HepG2 (cell line): ENCODE results near the gene RBSN. TPM values are rescaled to one million over a fixed set of nuclear protein-coding genes. Genes with fewer than 3 reads are reported as not detected.
A peak's percentile ranks its signal among the peaks of the same experiment; 100 is the strongest.

Experiments
- ATF3 ChIP-seq: sonication (generic); formaldehyde crosslinking; IDR thresholded peaks from 2 replicates; pipeline ENCODE4 v1.4.0; 2020; ENCODE audit warnings: missing genetic modification reagents
- CBX2 ChIP-seq, 2 experiments: fragments of 200-600 bp in 1 of 2; sonication (generic); formaldehyde crosslinking in 1 of 2; IDR thresholded peaks; 2 replicates each; pipeline versions ENCODE4 v1.7.0 to v1.8.1; 2018 to 2022; ENCODE audit warnings: low read depth in 2 of 2, low read length in 1 of 2, mild to moderate bottlenecking in 1 of 2, missing genetic modification reagents in 1 of 2
- CEBPG ChIP-seq: IDR thresholded peaks from 2 replicates; pipeline ENCODE4 v1.6.1; 2016
- CHCHD3 ChIP-seq: sonication (generic); formaldehyde crosslinking; IDR thresholded peaks from 2 replicates; pipeline ENCODE4 v1.8.0; 2022; ENCODE audit warnings: mild to moderate bottlenecking, missing genetic modification reagents, moderate library complexity
- DNMT1 ChIP-seq: sonication (generic); formaldehyde crosslinking; IDR thresholded peaks from 2 replicates; pipeline ENCODE4 v1.5.1; 2020; ENCODE audit warnings: mild to moderate bottlenecking, missing genetic modification reagents
- E2F2 ChIP-seq: sonication (generic); formaldehyde crosslinking; IDR thresholded peaks from 2 replicates; pipeline ENCODE4 v1.4.0; 2020; ENCODE audit warnings: missing genetic modification reagents, borderline replicate concordance
- FOXK2 ChIP-seq: fragments of 450-650 bp; IDR thresholded peaks from 2 replicates; pipeline ENCODE4 v1.6.1; 2016
- HNF4G ChIP-seq, 2 experiments: sonication (generic) in 1 of 2; formaldehyde crosslinking in 1 of 2; IDR thresholded peaks; 2 replicates each; pipeline versions ENCODE4 v1.4.0 to v1.6.1; 2011 to 2020; ENCODE audit warnings: borderline replicate concordance in 2 of 2, low read depth in 2 of 2, mild to moderate bottlenecking in 2 of 2, low read length in 1 of 2, missing genetic modification reagents in 1 of 2, moderate library complexity in 1 of 2
- HOXA9 ChIP-seq: sonication (generic); formaldehyde crosslinking; IDR thresholded peaks from 2 replicates; pipeline ENCODE4 v1.8.1; 2022; ENCODE audit warnings: missing genetic modification reagents, mild to moderate bottlenecking, moderate library complexity, borderline replicate concordance
- IKZF4 ChIP-seq: sonication (generic); formaldehyde crosslinking; IDR thresholded peaks from 2 replicates; pipeline ENCODE4 v1.5.1; 2020; ENCODE audit warnings: borderline replicate concordance, mild to moderate bottlenecking, low read depth, missing genetic modification reagents; ENCODE audit errors: not compliant biosample characterization
- JUNB ChIP-seq: sonication (generic); formaldehyde crosslinking; IDR thresholded peaks from 2 replicates; pipeline ENCODE4 v1.8.0; 2022; ENCODE audit warnings: missing genetic modification reagents, mild to moderate bottlenecking, borderline replicate concordance
- KDM4B ChIP-seq: sonication (generic); formaldehyde crosslinking; IDR thresholded peaks from 2 replicates; pipeline ENCODE4 v1.4.0; 2020; ENCODE audit warnings: missing genetic modification reagents
- MTA1 ChIP-seq: sonication (generic); formaldehyde crosslinking; IDR thresholded peaks from 2 replicates; pipeline ENCODE4 v1.4.0; 2020; ENCODE audit warnings: missing genetic modification reagents, mild to moderate bottlenecking, borderline replicate concordance
- NKX3-1 ChIP-seq: sonication (generic); formaldehyde crosslinking; IDR thresholded peaks from 2 replicates; pipeline ENCODE4 v1.5.0; 2020; ENCODE audit warnings: missing genetic modification reagents
- NR2F6 ChIP-seq, 2 experiments: IDR thresholded peaks; 2 replicates each; pipeline ENCODE4 v1.6.1; 2016; ENCODE audit warnings: antibody characterized with exemption in 1 of 2, mild to moderate bottlenecking in 1 of 2
- PAXIP1 ChIP-seq: sonication (generic); formaldehyde crosslinking; conservative IDR thresholded peaks from 2 replicates; pipeline ENCODE4 v1.4.0; 2020; ENCODE audit warnings: mild to moderate bottlenecking, missing genetic modification reagents, moderate library complexity
- PRPF4 ChIP-seq: fragments of 200-400 bp; formaldehyde crosslinking; IDR thresholded peaks from 2 replicates; pipeline ENCODE4 v1.6.1; 2016; ENCODE audit warnings: low read length, low read depth; ENCODE audit not compliant: poor library complexity, severe bottlenecking
- ZBTB38 ChIP-seq: sonication (generic); formaldehyde crosslinking; IDR thresholded peaks from 2 replicates; pipeline ENCODE4 v1.5.1; 2020; ENCODE audit warnings: mild to moderate bottlenecking, missing genetic modification reagents
- ZMYM4 ChIP-seq: sonication (generic); formaldehyde crosslinking; IDR thresholded peaks from 2 replicates; pipeline ENCODE4 v1.8.1; 2023; ENCODE audit warnings: mild to moderate bottlenecking, missing genetic modification reagents
- ZNF335 ChIP-seq: sonication (generic); formaldehyde crosslinking; IDR thresholded peaks from 2 replicates; pipeline ENCODE4 v1.4.0; 2020; ENCODE audit warnings: missing genetic modification reagents
- ZNF460 ChIP-seq: sonication (generic); formaldehyde crosslinking; IDR thresholded peaks from 2 replicates; pipeline ENCODE4 v1.5.1; 2020; ENCODE audit warnings: missing genetic modification reagents, mild to moderate bottlenecking, borderline replicate concordance
- ZNF563 ChIP-seq: sonication (generic); formaldehyde crosslinking; IDR thresholded peaks from 2 replicates; pipeline ENCODE4 v1.8.0; 2022; ENCODE audit warnings: mild to moderate bottlenecking, moderate library complexity, missing genetic modification reagents
- ZNF570 ChIP-seq: sonication (generic); formaldehyde crosslinking; IDR thresholded peaks from 2 replicates; pipeline ENCODE4 v1.4.0; 2020; ENCODE audit warnings: mild to moderate bottlenecking, missing genetic modification reagents, borderline replicate concordance
- polyA plus RNA-seq, 8 experiments: library from polyadenylated mRNA; depleted of rRNA in 3 of 8; stranded (reverse) in 7 of 8; unstranded in 1 of 8; fragments of >200 nt; fragmentation: Illumina TruSeq in 4 of 8; extraction: Trizol in 4 of 8; gene quantifications; 2 replicates each; pipeline versions ENCODE4 v1.2.1 to v1.2.3, GENCODE V29; 2011 to 2016; ENCODE audit warnings: low read depth in 4 of 8, missing spikeins in 1 of 8, mixed read lengths in 1 of 8; ENCODE audit not compliant: insufficient read depth in 1 of 8
- total RNA-seq, 5 experiments: library from RNA; depleted of rRNA; stranded (reverse); fragments of >200 nt; fragmentation: Illumina TruSeq; extraction: Trizol; gene quantifications; 2 replicates each; pipeline ENCODE4 v1.2.3, GENCODE V29; 2016; ENCODE audit warnings: low read depth in 1 of 5

The RBSN gene
- total and polyA plus RNA-seq, 2 of the 13 experiments (the other 11 are each of a cell fraction or from before 2014, with no cell fraction given): 7.9 to 11.8 TPM

DNA sequence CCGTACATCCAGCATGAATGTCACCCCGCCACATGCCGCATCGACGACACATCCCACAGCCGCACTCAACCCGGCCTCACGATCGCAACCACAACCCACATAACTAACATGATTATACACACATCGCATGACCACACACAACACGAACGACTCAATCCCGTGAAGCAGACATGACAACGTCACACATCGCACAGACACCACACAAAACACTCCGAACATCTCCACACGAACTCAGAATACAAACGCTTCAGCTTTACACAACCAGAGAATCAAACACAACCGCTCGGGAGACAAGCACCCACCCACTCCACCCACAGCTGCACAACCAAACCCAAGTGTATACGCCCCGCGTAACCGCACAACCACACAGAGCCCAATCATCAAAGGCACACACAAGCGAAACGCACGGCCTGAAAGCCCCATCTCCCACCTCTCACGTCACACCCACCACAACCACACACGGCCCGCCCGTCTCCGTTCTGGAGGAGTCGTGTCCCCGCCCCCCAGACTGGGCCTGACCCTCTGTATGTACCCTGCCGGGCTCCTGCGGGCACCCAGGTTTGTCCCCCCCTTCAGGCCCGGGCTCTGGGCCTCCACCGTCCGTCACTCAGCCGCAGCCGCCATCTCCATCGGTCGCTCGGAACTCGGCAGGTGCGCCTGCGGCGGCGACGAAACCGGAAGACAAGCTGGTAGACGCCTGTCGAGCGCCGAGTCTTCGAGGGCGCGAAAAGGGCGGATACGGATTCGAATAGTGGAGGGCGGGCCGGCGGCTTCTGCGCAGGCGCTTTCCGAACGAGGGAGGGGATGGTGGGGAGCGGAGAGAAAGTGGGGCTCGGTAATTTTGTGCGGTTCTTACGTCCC is at the start of gene RBSN (continued):
- TF ChIP-seq E2F2 (peak; percentile 43; the same call in 1 of the 2 replicates), ZNF570 (CRISPR knock-in tag) (0 out of 2 replicates have a peak, but pooled peaks have one; percentile 77), HOXA9 (peak; percentile 96), ZBTB38 (CRISPR knock-in tag) (no peak; the same call in 1 of the 2 replicates), PAXIP1 (CRISPR knock-in tag) (peak; percentile 78), PRPF4 (no peak), NR2F6 (IDR thresholded peaks at IDR 0.05) (no peak), NR2F6 (CRISPR knock-in tag; IDR thresholded peaks at IDR 0.05) (peak; percentile 71; the same call in 1 of the 2 replicates), CBX2 (IDR thresholded peaks at IDR 0.05; ENCODE audit: low read depth, low read length) (no peak), CBX2 (CRISPR knock-in tag; IDR thresholded peaks at IDR 0.05; ENCODE audit: low read depth) (0 out of 2 replicates have a peak, but pooled peaks have one; percentile 67), JUNB (peak; percentile 86; the same call in 1 of the 2 replicates), NKX3-1 (CRISPR knock-in tag) (peak; percentile 69; the same call in 1 of the 2 replicates), DNMT1 (CRISPR knock-in tag) (0 out of 2 replicates have a peak, but pooled peaks have one; percentile 61), IKZF4 (peak; percentile 54), ZNF335 (CRISPR knock-in tag) (peak; percentile 91), FOXK2 (no peak), MTA1 (CRISPR knock-in tag) (peak; percentile 68; the same call in 1 of the 2 replicates), ZNF460 (CRISPR knock-in tag) (no peak; the same call in 1 of the 2 replicates), ZMYM4 (CRISPR knock-in tag) (peak; percentile 91), ZNF563 (CRISPR knock-in tag) (peak; percentile 88), HNF4G (IDR thresholded peaks at IDR 0.05; ENCODE audit: borderline replicate concordance, low read depth, low read length) (no peak), HNF4G (CRISPR knock-in tag; IDR thresholded peaks at IDR 0.05; ENCODE audit: borderline replicate concordance, low read depth) (no peak), CHCHD3 (CRISPR knock-in tag) (0 out of 2 replicates have a peak, but pooled peaks have one; percentile 8), CEBPG (CRISPR knock-in tag) (peak; percentile 58; the same call in 1 of the 2 replicates), KDM4B (CRISPR knock-in tag) (peak; percentile 95; the same call in 1 of the 2 replicates), ATF3 (CRISPR knock-in tag) (peak; percentile 34; the same call in 1 of the 2 replicates)
